ENCODE data around the gene SPOCK2.

The SPOCK2 gene

DNA sequence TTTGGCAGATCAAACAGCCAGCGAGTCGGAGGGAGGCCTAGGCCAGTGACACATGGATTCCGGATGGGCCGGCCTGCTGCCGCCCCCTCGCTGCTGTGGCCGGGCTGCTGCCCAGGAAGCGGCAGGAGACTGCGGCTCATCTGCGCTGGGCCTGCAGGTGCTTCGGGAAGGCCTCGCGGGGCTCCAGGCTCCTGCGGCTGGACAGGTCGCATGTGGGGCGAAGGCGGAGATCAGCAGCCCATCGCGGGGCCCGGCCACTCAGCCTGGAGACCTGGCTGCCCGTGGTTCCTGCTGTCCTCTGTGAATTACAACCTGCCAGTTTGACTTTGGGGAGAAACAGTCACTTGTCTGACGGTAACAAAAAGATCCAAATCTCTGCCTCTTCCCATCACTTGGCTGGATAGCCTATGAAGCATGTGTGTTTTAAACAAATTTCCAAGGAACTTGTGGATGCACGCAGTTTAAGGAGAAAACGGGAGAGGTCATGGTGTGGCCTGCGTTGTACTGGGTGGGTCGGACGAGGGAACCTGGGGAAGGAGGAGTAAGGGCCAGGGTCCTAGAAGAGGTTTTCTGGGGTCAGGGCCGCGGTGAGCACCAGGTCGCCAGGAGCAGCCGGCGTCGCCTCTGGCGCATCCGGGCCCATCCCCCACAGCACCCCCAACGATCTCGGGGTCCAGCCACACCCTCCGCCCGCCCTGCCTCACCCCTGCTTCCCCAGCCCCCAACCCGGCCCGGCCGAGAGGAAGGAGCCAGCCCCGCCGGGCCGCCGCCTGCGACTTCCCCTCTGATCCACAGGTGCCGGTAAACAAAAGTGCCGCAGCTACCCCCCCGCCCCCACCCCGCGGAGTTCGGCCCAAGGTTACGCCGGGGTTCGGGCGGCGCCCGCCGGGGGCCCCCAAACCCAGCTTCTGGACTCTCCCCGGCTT is 1.6 kb downstream of the SPOCK2 start:
- no peak for DNase-seq

DNA sequence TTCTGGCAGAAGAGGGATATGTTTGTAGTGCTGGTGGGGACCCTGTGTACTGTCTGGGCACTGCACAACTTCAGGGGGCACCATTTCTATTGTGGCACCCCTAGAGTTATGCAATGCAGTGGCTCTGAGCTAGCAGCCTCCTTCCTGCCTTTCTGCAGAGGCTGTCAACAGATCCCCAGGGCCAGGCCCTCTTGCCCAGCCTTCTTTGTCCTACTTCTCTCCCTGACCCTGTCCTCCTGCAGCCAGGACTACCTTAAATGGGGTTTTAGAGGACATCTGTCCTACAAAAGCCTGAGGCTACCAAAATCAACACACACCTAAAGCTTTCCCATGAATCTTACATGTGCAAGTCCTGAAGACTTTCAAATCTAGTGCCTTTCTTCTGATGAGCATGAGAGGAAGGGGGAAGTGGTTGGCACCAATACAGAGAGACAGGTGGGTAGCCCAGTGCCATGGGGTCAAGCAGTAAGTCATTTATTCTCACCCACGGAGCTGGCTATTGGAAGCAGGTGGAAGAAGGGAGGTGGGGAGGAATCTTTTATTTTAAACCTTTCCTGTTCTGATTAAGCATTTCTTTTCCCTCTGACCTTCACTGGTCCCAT is 2.4 kb downstream of the SPOCK2 start:
- no peak for DNase-seq

DNA sequence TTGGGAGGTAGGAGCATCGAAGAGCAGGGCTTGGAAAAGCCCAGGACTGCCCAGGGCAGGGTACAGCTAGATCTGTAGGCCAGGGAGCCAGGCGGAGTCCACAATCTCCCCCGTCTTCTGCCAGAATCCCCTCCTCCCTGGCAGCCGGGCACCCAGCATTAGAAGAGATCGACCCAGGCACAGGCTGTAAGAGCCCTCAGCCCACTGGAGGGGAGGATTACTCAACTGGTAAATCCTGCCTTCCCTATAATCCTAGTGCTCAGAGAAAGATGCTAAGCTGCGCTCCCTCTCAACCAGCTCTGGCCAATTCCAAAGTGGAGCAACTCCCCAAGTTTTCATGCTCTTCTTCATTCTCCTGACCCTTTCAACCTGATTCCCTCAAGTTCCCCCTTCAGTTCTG is 3.2 kb downstream of the SPOCK2 start:
- no peak for DNase-seq

DNA sequence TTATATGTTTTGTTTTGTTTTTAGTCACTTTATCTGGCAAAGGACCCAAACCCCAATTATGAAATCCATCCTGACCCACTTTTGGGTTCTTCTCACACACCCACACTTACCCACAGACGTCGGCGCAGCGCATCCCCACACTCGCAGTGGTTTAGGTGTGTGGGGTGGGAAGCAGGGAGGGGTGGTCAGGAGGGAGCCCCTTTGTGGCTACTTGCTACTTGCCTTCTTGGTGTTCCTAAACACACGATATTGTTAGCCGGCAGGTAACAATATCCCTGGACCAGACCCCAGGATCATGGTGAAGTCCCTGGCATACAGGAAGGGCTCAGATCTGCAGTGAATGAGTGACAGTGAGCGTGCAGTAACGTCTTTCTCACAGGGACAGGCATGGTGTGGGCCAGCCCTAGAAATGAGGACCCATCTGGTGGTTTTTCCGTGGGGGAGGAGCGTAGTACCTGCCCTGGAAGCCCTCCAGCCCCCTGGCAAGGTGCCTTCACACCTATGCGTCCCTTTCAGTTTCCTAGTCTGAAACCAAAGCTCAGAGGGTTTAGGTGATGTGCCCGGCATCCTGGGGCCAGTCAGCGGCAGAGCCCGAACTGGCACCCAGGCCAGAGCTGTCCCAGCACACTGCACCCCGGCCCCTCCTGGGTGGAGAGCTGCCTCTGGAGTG is 4.4 kb downstream of the SPOCK2 start:
- DNase-seq, result no peak

DNA sequence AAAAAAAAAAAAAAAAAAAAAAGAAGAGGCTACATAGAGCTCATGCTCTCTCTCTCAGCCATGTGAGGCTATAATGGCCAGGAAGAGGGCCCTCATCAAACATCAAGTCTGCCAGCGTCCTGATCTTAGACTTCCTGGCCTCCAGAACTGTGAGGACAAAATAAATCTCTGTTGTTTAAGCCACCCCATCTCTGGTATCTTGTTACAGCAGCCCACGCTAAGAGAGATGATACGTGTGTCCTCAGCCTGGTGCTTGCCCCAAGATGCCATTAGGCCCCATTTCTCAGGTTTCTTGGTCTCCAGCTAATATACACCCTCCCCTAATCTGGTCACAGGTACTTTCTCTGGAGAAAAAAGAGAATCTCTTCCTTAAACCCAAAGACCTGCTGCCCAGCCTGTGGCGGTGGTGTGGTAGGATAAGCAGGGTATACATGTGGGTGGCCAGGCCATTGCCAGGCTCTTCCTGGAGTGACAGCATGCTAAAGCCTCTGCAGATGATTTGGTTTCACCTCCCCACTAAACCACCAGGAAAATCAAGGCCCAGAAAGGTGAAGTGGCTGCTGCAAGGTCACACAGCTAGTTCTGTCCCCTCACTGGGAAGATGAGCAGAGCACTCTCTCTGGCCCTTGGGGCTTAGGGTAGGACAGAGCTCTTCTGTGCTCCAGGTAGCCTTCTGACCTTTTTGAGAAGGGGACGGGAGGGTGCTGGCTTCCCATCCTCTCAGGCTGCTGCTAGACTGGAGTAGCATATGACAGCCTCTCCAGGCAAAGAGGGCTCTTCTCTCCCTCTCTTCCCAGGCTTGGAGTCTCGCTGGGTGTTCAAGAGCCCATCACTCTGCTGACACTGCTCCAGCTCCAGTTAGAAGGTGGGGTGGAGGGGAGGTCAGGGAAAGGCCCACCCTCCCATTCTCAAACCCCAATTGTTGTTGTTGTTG is 5.2 kb downstream of the SPOCK2 start:
- DNase-seq, result no peak

DNA sequence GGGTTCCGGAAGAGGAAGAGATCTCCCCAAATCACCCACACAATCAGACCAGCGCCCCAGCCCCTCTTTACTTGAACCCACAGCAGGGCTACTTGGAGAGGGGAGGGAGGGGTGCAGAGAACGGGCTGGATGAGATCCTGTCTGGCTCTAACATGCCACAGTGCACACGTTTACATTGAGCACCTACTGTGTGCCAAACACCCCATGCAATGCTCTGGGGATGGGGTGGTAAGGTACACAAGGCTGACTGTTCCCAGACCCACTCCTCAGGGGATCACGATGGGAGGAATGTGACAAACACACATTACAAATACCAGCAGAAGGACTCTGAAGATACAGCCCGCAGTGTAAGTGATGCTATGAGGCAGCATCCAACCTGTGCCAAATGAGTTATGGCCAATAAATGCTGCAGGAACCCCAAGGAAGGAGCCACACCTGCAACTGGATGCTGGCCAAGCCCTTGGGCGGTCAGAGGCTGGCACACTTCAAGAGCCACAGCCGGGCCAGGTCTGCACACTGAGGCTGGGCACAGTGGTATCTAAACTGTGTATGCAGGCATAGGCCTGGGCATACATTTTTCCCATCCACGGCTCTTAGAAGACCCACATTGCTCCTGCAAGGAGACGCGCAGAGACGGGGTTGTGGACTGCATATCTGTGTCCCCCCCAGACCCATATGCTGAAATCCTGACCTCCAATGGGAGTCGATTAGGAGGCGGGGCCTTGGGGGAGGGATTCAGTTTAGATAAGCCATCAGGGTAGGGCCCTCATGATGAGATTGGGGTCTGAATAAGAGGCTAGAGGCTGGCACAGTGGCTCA is 6.4 kb downstream of the SPOCK2 start:
- no peak for DNase-seq

DNA sequence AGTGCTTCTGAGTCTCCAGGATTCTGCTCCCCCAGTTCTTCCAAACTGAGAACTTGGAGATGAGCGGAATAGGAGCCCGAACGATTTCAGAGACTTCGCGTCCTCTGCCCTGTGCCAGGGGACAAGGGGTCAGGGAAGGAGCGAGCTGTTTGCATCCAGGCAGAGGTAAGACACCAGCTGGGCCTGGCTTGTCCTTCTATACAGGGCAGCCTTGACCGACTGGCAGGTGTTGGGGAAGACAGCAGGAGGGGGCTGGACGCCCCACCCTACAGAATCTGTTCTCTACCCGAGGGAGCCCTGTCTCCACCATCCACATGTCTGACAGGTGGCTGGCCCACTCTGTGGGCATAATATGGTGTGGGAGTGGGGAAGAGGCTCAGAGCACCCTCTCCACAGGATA is 7.1 kb downstream of the SPOCK2 start:
- no peak for DNase-seq

DNA sequence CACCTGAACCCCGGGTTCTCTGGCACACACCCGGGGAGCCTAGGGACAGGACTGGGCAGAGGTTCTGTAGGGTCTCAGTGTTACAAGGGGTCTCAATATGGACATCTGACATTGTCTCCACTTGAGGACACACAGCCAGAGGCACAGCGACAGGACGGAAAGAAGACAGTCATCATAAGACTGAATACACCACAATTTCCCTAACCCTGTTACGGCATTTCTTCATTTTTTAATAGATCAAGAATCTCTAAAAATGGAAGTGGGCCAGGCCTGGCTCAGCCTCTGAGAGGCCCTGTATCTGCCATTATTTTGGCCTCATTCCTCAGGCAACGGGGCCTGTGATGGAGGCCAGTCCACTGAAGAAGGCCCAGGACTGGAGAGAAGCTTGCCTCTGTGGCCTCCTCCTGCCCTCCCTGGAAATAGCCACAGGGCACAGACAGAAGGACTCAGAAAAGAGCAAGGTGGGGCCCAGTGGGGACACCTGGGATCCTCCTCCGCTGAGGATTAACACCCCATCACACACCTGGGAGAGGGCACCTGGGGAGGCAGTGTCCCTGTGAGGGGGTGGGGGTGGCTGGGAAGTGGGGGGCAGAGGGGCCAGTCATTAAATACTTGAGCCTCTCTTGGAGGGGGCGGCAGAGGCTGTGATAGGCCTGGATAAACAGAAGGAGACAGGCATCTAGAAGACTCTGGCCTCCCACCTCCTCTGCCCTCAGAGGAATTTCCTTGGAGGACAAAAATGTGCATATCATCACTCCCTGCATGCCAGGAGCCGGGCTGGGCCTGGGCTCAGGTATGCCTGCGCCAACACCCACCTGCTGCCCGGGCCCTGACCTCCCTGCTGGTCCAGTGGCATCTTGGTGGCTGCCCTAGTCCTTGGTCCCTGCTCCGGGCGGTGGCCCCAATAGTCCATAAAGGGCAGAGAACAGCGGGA is 8.0 kb downstream of the SPOCK2 start:
- no peak for DNase-seq

DNA sequence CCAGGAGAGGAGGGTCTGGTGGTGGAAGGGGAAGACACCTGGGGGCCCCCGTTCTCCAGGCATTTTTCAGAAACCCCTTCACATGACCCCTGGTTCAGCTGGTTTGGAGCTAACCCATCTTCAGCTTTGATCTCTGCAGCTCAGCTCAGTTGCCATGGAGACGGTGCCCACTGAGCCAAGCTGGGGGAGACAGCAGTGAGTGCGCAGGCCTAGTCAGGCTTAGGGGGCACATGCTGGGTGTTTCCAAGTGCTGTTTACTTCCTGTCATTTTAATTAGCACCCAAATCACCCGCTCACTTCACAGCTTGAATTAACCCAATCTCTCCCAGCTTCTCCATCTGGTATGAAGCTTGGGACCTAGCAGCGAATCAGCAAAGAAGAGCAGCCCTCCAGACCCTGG is 9.0 kb downstream of the SPOCK2 start:
- no peak for DNase-seq

DNA sequence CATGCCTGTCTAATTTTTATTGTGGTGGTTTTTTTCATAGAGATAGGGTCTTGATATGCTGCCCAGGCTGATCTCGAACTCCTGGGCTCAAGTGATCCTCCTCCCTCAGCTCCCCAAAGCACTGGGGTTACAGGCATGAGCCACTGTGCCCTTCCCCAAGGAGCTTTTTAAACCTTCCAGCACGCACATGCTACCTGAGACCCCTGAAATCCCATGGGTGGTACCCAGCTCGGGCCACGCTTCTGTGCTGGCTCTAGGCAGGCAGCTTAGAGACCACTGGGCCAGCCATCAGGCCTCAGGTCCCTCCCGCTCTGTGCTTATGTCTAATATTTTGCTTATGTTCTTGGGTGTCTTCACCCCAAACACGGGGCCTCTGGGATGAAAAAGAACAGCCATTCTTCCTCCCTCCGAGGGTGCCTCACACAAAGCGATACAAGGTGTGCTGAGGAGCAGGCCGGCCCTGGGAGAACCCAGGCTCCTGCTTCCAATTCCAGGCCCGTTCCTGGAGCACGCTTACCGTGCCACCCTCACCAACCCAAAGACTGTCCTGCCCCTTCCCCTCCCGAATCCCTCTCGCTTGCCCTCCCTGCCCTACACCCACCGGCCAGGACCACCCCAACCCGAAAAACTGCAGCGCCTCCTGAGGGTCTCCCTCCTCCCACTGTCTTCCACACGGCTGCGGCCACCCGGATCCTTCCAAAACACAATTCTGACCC is 10.9 kb downstream of the SPOCK2 start:
- no peak for DNase-seq

DNA sequence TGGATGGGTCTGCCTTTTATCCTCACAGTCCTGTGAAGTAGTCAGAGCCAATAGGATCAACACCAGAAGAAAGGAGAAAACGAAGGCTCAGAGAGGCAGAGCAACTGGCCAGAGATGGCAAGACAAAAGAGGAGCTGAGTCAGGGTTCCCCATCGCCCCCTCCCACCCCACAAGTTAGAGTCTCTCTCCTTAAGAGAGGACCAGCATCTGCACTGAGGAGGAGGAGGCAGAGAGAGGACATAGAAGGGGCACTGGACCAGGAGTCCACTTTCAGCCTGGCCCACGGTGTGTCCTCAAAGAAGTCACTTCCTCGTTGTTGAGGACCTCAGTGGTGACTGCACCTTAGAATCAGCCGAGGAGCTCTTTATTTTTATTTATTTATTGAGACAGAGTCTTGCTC is 11.6 kb downstream of the SPOCK2 start:
- no peak for DNase-seq

DNA sequence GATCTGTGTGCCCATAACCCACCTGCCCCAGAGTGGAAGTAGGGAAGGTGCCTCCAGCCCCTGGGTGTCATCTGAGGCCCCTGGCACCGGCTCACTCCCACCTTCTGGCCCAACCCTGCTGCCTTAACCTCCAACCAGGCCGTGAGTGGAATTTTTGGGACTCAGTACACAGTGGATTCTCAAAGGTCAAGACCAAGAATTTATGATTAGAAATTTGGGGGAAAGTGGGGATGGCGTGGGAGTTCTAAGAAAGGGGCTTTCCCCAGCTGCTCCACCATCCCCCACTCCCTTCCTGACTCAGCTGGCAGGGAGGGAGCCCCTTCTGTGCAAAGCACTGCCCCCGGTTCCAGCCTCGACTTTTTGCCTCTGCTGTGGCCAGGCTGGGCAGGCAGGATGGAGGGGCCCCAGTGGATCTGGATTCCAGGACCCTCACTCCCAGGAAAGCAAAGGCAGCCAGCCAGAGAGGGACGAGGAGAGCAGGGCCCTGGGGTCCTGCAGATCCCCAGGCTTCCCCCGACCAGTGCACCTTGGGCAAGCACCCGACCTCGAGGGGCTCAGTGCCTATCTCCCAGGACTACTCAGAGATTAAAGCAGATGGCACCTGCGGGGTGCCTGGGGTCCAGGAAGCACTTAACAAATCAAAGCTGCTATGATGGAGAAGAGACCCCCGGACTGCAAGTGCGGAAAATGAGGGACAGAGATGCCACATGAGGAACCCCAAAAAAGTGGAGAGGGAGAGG is 12.8 kb downstream of the SPOCK2 start:
- no peak for DNase-seq

DNA sequence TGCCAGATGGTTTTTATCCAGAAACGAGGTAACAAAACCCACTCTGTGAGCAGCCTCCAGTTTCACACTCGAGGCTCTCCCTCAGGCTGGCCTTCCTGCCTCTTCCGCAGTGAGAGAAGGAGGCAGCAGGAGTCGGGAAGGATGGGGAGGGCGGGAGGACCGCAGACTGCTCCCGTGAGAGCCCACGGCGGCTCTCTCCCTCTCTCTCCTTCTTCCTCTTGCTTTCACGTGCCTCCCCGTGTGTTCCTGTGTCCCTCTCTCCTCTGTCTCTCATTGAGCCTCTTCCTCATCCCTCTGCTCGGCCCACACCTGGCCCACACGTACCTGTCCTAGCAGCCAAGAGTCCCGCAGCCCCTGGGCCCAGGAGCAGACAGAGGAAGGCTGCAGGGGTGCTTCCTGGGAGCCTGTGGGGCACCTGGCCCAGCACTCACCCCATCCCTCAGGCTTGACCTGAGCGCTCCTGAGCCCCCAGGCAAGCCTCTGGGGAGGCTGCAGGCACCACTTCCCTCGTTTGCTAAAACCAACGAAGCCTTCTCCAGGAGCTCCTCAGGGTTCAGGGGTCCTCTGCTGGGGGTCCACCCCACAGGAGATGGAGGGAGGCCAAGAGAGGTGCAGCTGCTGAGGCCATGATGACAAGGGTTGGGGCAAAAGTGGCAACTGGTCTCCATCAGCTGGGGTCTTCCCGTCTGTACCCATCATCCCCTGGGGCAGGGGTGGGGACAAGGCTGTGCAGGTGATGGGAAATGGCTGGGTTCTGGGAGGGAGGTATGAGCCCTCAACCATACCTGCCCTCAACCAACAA is 13.6 kb downstream of the SPOCK2 start:
- no peak for DNase-seq

DNA sequence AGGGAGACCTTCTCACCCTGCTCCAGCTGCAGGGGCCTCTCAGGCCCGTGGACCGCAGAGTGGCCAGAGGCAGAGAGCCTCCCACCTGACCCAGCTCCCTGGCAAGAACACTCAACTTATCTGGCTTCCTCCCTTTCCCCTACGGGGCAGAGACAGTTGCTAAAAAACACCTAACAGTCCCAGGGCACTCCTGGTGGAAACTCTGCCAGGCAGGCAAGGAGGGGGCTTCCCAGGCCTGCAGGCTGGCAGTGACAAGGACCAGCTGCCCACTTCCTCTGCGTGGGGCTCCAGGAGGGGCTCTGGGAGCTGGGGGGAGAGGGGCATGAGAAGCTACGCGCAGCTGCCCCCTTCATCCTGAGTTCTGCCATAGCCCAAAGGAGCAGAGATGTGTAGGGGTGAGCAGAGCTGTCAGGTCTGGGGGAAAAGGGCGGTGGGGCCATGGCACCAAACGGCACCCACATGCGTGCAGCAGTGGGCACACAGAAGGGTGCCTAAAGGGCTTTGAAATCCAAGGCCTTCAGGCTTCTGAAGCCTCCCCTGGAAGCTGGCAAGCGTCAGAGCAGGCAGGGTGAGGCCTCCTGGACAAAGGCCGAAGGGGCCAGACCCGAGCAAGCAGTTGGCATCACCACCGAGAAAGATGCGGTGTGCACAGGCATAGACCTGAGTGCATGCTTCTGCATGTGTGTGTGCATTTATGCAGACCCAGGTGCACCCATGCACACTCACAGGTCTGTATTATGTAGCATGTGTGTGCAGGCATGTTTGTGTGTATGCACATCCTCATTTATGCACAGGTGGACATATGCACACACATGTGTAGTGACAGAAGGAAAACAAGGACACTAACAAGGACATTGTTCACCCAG is 14.4 kb downstream of the SPOCK2 start:
- no peak for DNase-seq

DNA sequence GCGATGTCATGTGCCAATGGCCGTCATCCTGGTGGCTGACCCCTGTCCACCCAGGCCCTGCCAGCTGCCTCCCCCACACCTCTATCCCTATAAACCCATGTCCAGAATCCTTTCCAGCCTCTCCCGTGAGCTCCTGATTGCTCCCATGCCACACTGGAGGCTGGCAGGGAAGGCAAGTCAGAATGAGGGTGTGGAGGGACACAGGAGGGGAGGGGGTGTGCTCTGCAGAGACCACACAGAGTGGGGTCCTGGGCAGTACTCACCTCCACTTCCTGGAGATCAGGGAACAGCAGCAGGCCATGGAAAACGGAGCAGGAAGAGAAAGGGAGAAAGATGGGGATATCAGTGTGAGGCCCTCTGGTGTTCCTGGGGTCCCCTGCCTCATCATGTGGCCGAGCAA is 15.7 kb downstream of the SPOCK2 start:
- no peak for DNase-seq

DNA sequence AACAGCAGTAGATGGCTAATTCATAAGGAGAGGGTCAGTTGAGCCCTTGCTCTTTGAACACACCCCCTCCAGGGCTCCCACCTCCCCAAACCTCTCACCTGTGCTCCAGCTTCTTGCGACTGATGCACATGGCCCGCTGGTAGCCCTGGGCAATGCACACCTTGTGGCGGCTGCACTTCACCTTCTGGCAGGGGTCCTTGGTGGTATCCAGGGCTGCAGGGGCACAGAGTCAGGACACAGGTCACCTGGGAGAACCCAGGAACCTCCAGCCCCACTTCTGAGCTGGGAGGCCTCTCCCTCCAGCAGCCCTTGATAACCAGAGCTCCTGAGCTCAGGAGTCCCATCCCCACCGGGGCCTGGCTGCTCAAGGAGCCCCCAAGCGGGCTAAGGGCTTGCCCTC is 16.3 kb downstream of the SPOCK2 start:
- no peak for DNase-seq

DNA sequence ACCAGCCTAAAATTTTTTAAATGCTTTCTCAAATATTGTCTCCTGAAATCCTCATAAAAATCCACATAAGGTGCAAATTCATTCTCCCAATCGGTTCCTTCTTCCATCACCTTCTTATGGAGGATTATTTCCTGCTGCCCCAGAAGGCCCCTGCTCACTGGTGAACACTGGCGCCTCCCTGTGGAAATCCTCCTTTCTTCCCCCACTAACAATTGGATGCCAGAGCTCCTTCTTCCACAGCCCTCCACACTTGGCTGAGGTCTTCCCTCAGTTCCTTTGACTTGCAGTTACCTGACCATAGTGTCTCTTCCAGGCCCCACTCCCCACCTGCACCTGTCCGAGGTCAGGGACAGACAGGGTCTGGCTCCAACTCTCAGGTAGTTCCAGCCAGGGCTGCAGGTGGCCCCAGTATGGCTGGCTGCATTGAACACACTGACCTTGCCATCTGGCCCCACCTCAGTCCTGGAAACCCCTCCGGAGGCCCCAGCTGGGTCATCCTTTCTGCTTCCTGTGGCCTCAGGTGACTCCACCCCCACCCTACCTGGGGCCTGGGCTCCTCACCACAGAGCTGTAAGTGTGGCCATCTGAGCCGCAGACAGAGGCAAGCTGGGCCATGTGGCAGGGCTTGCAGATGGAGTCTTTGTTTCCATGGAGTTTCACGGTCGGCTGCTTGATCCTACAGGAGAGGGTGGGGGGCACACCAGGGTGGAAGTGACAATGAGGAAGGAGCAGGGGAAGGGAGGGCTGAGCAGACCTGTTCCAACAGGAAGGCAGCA is 18.4 kb downstream of the SPOCK2 start:
- DNase-seq, result no peak
